Dermis lymphatic vessel endothelial cell (primary cell): Measurements from ENCODE around the gene RBM45. TPM values are rescaled to one million over a fixed set of nuclear protein-coding genes. Genes with fewer than 3 reads are reported as not detected.

Source experiments
- total RNA-seq: library from RNA; depleted of rRNA; stranded (reverse); fragments of >200 nt; gene quantifications from 2 replicates; pipeline ENCODE4 v1.2.1, GENCODE V29; 2014

The RBM45 gene, protein sequence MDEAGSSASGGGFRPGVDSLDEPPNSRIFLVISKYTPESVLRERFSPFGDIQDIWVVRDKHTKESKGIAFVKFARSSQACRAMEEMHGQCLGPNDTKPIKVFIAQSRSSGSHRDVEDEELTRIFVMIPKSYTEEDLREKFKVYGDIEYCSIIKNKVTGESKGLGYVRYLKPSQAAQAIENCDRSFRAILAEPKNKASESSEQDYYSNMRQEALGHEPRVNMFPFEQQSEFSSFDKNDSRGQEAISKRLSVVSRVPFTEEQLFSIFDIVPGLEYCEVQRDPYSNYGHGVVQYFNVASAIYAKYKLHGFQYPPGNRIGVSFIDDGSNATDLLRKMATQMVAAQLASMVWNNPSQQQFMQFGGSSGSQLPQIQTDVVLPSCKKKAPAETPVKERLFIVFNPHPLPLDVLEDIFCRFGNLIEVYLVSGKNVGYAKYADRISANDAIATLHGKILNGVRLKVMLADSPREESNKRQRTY
- 20.9 and 21.7 TPM in 2 replicates for total RNA-seq

DNA sequence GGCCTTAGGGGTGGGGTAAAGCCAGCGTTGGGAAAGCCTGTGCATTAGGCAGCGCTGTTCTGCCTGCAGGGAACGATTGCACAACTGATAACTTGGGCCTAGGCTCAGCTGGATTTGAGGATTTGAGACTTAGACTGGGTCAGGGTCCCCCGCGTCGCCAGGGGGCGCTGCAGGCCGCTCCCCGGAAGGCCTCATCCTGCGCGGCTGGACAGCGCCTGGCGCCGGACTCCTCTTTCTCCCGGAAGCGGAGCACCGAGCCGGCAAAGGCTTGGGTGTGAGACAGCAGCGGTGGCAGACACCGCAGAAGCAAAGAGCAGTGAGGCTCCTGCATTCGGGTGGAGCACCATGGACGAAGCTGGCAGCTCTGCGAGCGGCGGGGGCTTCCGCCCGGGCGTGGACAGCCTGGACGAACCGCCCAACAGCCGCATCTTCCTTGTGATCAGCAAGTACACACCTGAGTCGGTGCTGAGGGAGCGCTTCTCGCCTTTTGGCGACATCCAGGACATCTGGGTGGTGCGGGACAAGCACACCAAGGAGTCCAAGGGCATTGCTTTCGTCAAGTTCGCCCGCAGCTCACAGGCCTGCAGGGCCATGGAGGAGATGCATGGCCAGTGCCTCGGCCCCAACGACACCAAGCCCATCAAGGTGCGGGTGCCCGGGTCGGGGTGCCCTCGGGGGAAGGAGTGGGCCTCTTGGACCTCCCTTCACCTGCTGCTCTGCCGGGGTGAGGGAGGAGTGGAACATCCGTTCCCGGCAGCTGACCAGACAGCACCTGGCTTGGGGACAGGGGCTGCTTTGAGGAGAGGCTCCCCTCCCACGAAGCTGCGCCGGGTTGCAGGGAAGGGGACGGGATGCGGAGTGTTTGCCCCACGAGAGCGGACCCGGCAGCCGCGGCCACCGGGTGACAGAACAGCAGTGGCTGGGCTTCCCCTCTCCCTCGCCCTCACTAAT is at the start of gene RBM45:
RBM45 (plus strand) TSS at position 236 of the 951 bp plus-strand sequence; CDS start at position 346, 110 bp downstream.

GRCh38 chr2:178072383-178073301 is 39.6 kb upstream of the RBM45 start, which contains the start of gene PDE11A:
Gene PDE11A, minus strand, starts transcription at chr2:178072777. Its CDS starts 340 bp downstream, at chr2:178072437.

Other genes with a start within 250 kb of the RBM45 start
- gene PDE11A, start 39.7 kb upstream of the RBM45 start, total RNA-seq: 0.09 TPM in 1 of 2 replicates, not detected in the other
- gene OSBPL6, start 82.1 kb downstream of the RBM45 start, total RNA-seq: 1.1 and 4.1 TPM in 2 replicates